GM23248 (cell line): Measurements from ENCODE around the gene MIGA2. TPM values are rescaled to one million over a fixed set of nuclear protein-coding genes. Genes with fewer than 3 reads are reported as not detected.

Experiments
- DNase-seq: peaks from one replicate; pipeline ENCODE4 v3.0.0-alpha.2; 2015
- H2AFZ ChIP-seq: fragments of 200-600 bp; sonication (generic); 2 replicates; pipeline ENCODE4 v1.6.1; 2016; ENCODE audit warnings: antibody characterized with exemption
- H3F3A ChIP-seq: fragments of 200-600 bp; sonication (generic); 2 replicates; pipeline ENCODE4 v1.6.1; 2016; ENCODE audit warnings: mild to moderate bottlenecking, antibody characterized with exemption, mixed run types; ENCODE audit not compliant: insufficient read depth
- H3K27ac ChIP-seq: fragments of 200-600 bp; sonication (generic); 2 replicates; pipeline ENCODE4 v1.5.1; 2016; ENCODE audit warnings: mild to moderate bottlenecking
- H3K27me3 ChIP-seq: fragments of 200-600 bp; sonication (generic); replicated peaks from 2 replicates; pipeline ENCODE4 v1.6.1; 2016; ENCODE audit warnings: mild to moderate bottlenecking; ENCODE audit not compliant: insufficient read depth
- H3K36me3 ChIP-seq: fragments of 200-600 bp; sonication (generic); 2 replicates; pipeline ENCODE4 v1.6.1; 2016; ENCODE audit warnings: low read depth, mild to moderate bottlenecking
- H3K4me1 ChIP-seq: fragments of 200-600 bp; sonication (generic); 2 replicates; pipeline ENCODE4 v1.6.1; 2016; ENCODE audit warnings: mild to moderate bottlenecking; ENCODE audit not compliant: insufficient read depth
- H3K4me2 ChIP-seq: fragments of 200-600 bp; sonication (generic); one replicate; pipeline ENCODE4 v1.6.1; 2016; ENCODE audit warnings: mild to moderate bottlenecking; ENCODE audit not compliant: unreplicated experiment
- H3K4me3 ChIP-seq: fragments of 200-600 bp; sonication (generic); 2 replicates; pipeline ENCODE4 v1.5.1; 2016; ENCODE audit warnings: mild to moderate bottlenecking
- H3K79me2 ChIP-seq: fragments of 200-600 bp; sonication (generic); 2 replicates; pipeline ENCODE4 v1.6.1; 2016; ENCODE audit warnings: mild to moderate bottlenecking; ENCODE audit not compliant: insufficient read depth
- H3K9ac ChIP-seq: fragments of 200-600 bp; sonication (generic); 2 replicates; pipeline ENCODE4 v1.6.1; 2016; ENCODE audit warnings: mild to moderate bottlenecking
- H3K9me2 ChIP-seq: fragments of 200-600 bp; sonication (generic); 2 replicates; pipeline ENCODE4 v1.6.1; 2016; ENCODE audit warnings: mixed run types, mild to moderate bottlenecking, moderate library complexity; ENCODE audit not compliant: insufficient read depth
- H3K9me3 ChIP-seq: fragments of 200-600 bp; sonication (generic); one replicate; pipeline ENCODE4 v1.6.1; 2017; ENCODE audit warnings: low read depth
- H4K20me1 ChIP-seq: fragments of 200-600 bp; sonication (generic); 2 replicates; pipeline ENCODE4 v1.6.0; 2016; ENCODE audit not compliant: insufficient read depth
- EZH2 ChIP-seq: fragments of 200-600 bp; sonication (generic); IDR thresholded peaks from 2 replicates; pipeline ENCODE4 v1.6.1; 2018; ENCODE audit warnings: antibody characterized with exemption, mild to moderate bottlenecking; ENCODE audit not compliant: insufficient read depth, poor library complexity, severe bottlenecking
- EZH2phosphoT487 ChIP-seq: fragments of 200-600 bp; sonication (generic); IDR thresholded peaks from 2 replicates; pipeline ENCODE4 v1.6.1; 2018; ENCODE audit warnings: antibody characterized with exemption, moderate library complexity, mild to moderate bottlenecking, low read depth; ENCODE audit not compliant: insufficient read depth
- WGBS, 2 experiments: methylation state at CpG; one replicate each; pipeline ENCODE4 v1.1.6; 2015 to 2017; ENCODE audit warnings: low lambda C conversion rate in 2 of 2, low coverage in 1 of 2; ENCODE audit errors: missing lambda C conversion rate in 2 of 2; 5-methylcytosine and 5-hydroxymethylcytosine counted together
- in situ Hi-C: fragments of 300-500 bp; cut with MboI; formaldehyde crosslinking; loops from 2 replicates; pipeline ENCODE4 v1.15.0; 2020
- polyA plus RNA-seq: library from polyadenylated mRNA; unstranded; fragments of >200 nt; fragmentation: Nextera tagmentation; extraction: Ambion mirVana; gene quantifications from 2 replicates; pipeline ENCODE4 v1.2.1, GENCODE V29; 2016
- total RNA-seq: library from RNA; depleted of rRNA; stranded (reverse); fragments of >200 nt; shearing (Covaris generic); gene quantifications from 2 replicates; pipeline ENCODE4 v1.2.3, GENCODE V29; 2014

MIGA2 gene
- total and polyA plus RNA-seq, 2 experiments from 2014 or later: 12.4 to 35.1 TPM

DNA sequence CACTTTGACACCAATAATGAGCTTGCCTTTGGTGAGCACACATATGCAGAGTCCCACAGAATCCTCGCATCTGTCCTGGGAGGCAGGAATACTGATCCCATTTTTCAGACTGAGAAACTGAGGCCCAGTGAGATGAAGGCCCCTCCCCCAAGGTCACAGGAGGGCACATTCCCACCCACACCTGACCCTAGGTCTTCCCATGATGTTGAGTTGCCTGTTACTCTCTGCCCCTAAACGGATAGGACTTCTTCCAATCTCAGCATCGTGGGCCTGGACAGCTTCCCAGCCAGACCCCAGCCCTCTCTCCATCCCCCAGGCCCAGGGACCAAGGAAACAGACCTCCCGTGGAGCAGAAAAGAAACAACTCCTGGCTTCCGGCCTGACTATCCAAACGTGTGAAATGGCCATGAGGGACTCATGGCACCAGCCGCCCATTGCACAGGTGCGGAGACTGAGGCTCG, 9.2 kb upstream of the MIGA2 start:
- peak overlapping the region; percentile 60 for H2AFZ ChIP-seq
- WGBS, 2 experiments: 15 to 16% methylated on average over 9 of the region's 9 CpGs
- H3F3A ChIP-seq: no peaks in the 10 kb centered on the region
- no peaks in the 10 kb centered on the region for H3K9me2 ChIP-seq
- no peak for TF ChIP-seq EZH2
- TF ChIP-seq EZH2phosphoT487: no peak
- H3K27me3 ChIP-seq: no peaks in the 10 kb centered on the region
- peak; percentile 38 for DNase-seq
- H4K20me1 ChIP-seq: no peaks in the 10 kb centered on the region
- H3K9ac ChIP-seq: peak overlapping the region; percentile 48
- peaks cover 15% of the 10 kb centered on the region for H3K4me1 ChIP-seq
- H3K27ac ChIP-seq: no peak overlapping the region
- H3K79me2 ChIP-seq: peaks cover 20% of the 10 kb centered on the region
- H3K9me3 ChIP-seq: no peaks in the 10 kb centered on the region
- H3K4me2 ChIP-seq: peak overlapping the region; percentile 71
- in situ Hi-C loops: no loop called here
- H3K36me3 ChIP-seq: no peaks in the 10 kb centered on the region
- peak overlapping the region; percentile 72 for H3K4me3 ChIP-seq

DNA sequence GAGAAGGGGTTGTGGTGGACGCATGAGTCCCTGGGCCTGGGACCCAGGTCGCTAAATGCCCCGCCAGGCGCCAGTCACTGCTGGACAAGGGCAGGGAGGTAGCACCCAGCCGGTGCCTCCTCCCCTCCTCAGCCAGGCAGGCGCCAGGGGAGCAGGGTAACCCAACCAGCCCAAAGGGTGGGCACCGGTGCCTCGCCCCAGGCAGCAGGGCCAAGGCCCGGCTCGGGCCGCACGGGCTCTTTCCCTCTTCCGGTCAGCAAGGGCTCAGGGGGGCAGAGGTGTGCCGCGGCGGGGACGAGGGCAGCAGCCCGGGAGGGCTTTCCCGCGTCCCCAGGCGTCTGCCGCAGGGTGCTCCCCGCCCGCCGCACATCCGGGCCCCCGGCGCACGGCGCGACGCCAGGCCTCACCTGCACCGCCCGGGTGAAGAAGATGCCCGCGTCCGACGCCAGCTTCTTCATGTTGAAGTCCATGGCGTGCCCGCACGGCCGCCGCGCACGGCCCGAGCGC, 8.7 kb upstream of the MIGA2 start:
- Histone ChIP-seq H3K4me3 (peak overlapping the region; percentile 72), H3K27ac (no peak overlapping the region)

DNA sequence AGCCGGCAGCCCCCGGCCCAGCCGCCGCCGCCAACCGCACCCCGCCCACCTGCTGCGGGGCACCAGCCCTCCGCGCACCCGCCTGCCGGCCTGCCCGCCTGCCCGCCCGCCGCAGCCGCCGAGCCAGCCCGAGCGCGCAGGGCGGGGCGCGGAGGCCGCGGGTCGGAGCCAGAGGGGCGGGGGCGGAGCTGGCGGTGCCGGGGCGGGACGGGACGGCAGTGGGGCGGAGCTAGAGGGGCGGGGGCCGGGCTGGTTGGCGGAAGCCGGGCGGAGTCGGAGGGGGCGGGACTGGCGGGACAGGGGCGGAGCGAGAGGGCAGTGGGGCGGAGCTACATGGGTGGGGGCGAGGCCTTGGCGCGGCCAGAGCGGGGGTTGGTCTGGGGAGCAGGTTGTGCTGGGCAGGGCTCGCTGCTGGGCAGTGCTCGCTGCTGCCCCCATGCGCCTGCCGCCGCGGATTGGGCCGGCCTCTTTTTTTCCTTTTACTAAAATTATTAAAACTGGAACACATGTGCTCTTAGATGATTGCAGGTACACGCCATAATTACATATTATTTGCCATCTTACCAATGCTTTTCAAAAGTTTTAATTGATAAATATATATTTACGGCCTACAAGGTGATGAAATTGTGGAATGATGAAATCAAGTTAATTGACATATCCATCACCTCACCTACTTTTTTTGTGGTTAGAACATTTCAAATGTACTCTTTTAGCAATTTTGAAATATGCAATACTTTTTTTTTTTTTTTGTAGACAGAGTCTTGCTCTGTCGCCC, 8.0 kb upstream of the MIGA2 start, which contains the start of gene SH3GLB2:
SH3GLB2 (minus strand) TSS at position 140 of the 775 bp plus-strand sequence. CDS start 177 bp downstream, outside the sequence.
- Histone ChIP-seq H4K20me1 (no peaks in the 10 kb centered on the region), H3K9me3 (no peaks in the 10 kb centered on the region), H3K4me3 (peak within 1 kb of the TSS; percentile 72), H3K9me2 (no peaks in the 10 kb centered on the region), H3K36me3 (no peaks in the 10 kb centered on the region), H2AFZ (peak within 1 kb of the TSS; percentile 60), H3K4me1 (peaks cover 15% of the 10 kb centered on the region), H3K27me3 (no peaks in the 10 kb centered on the region), H3K9ac (peak within 1 kb of the TSS; percentile 48), H3F3A (no peaks in the 10 kb centered on the region), H3K4me2 (peak within 1 kb of the TSS; percentile 71), H3K27ac (no peak within 1 kb of the TSS), H3K79me2 (peaks cover 15% of the 10 kb centered on the region)
- DNase-seq: peak; percentile 96
- 4% methylated on average over 21 to 59 of the region's 60 CpGs for WGBS, 2 experiments
- in situ Hi-C loops: no loop called here
- no peak for TF ChIP-seq EZH2
- no peak for TF ChIP-seq EZH2phosphoT487

More for the DNA sequence above, 8.7 kb upstream of the MIGA2 start:
- H3K27me3 ChIP-seq: no peaks in the 10 kb centered on the region
- H3K36me3 ChIP-seq: no peaks in the 10 kb centered on the region
- peak overlapping the region; percentile 60 for H2AFZ ChIP-seq
- H3F3A ChIP-seq: no peaks in the 10 kb centered on the region
- H3K9me2 ChIP-seq: no peaks in the 10 kb centered on the region
- H4K20me1 ChIP-seq: no peaks in the 10 kb centered on the region
- no peak for DNase-seq
- H3K79me2 ChIP-seq: peaks cover 17% of the 10 kb centered on the region
- H3K4me2 ChIP-seq: peak overlapping the region; percentile 71
- H3K9me3 ChIP-seq: no peaks in the 10 kb centered on the region
- H3K9ac ChIP-seq: peak overlapping the region; percentile 48
- TF ChIP-seq EZH2phosphoT487 (no peak), EZH2 (no peak)
- 0 to 2% methylated on average over 20 to 36 of the region's 47 CpGs for WGBS, 2 experiments
- in situ Hi-C loops: no loop called here
- H3K4me1 ChIP-seq: peaks cover 15% of the 10 kb centered on the region

DNA sequence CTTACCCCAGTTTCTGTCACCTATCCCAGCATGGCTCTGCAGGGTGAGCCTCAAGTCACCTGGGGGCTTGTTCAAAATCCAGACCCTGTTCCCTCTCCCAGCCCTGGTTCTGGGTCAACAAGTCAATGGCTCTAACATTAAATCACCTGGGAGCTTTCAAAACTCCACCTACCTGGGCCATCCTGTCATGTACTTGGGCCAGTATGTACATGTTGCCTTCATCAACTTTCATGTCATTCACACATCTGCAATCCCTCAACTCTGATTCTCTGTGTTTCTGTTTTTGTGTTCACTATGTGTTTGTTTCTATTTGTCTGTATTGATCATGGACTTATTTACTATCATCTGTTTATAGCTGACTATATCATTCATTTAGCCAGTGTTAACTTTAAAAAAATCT, 6.2 kb upstream of the MIGA2 start:
- Histone ChIP-seq H3K79me2 (peaks cover 10% of the 10 kb centered on the region), H3K9me3 (no peaks in the 10 kb centered on the region), H2AFZ (no peak overlapping the region), H3K36me3 (no peaks in the 10 kb centered on the region), H3K4me3 (no peak overlapping the region), H3K9me2 (no peaks in the 10 kb centered on the region), H3K27ac (no peak overlapping the region), H3F3A (no peaks in the 10 kb centered on the region), H3K27me3 (no peaks in the 10 kb centered on the region), H3K4me2 (no peak overlapping the region), H4K20me1 (no peaks in the 10 kb centered on the region), H3K9ac (no peak overlapping the region), H3K4me1 (peaks cover 9% of the 10 kb centered on the region; the same call in 1 of the 2 replicates)
- TF ChIP-seq EZH2phosphoT487 (no peak), EZH2 (no peak)
- DNase-seq: no peak
- in situ Hi-C loops: no loop called here
